Bronchial epithelial cell (primary cell): Measurements from ENCODE around the gene KDM3A. TPM values are rescaled to one million over a fixed set of nuclear protein-coding genes. Genes with fewer than 3 reads are reported as not detected.
A peak's percentile ranks its signal among the peaks of the same experiment; 100 is the strongest.

ENCODE experiments used
- DNase-seq: peaks from one replicate; pipeline ENCODE4 v3.0.0-alpha.2; 2010; ENCODE audit warnings: low read depth
- FAIRE-seq: peaks from 2 replicates; lab custom pipeline; 2011; peaks lifted over from hg19 to GRCh38; lab: Jason Lieb, UNC
- H3K27me3 ChIP-seq: 2 replicates; pipeline ENCODE4 v1.5.1; 2011; ENCODE audit warnings: low read length; ENCODE audit not compliant: control insufficient read depth, insufficient read depth
- H3K36me3 ChIP-seq: 2 replicates; pipeline ENCODE4 v1.5.1; 2011; ENCODE audit warnings: low read length; ENCODE audit not compliant: control insufficient read depth, insufficient read depth
- H3K4me3 ChIP-seq: 2 replicates; pipeline ENCODE4 v1.5.1; 2011; ENCODE audit warnings: mild to moderate bottlenecking, low read depth, low read length, control low read depth
- total RNA-seq: library from RNA; depleted of rRNA; stranded (reverse); fragments of >200 nt; gene quantifications from 2 replicates; pipeline ENCODE4 v1.2.1, GENCODE V29; 2014
- TF ChIP-seq, protein P1 (sequence below): IDR thresholded peaks from 2 replicates; pipeline ENCODE4 v1.5.1; 2011; ENCODE audit warnings: mild to moderate bottlenecking, moderate library complexity, low read length, control low read depth, inconsistent platforms; ENCODE audit not compliant: insufficient read depth, severe bottlenecking

Gene KDM3A
- total RNA-seq, 1 donor from 2014 or later: 27.4 TPM

GRCh38 chr2:86512892-86513291 is 71.7 kb downstream of the KDM3A start:
- Histone ChIP-seq H3K36me3 (peaks cover 6% of the 10 kb centered on the region), H3K4me3 (no peak overlapping the region), H3K27me3 (no peaks in the 10 kb centered on the region)
- TF ChIP-seq, protein P1, sequence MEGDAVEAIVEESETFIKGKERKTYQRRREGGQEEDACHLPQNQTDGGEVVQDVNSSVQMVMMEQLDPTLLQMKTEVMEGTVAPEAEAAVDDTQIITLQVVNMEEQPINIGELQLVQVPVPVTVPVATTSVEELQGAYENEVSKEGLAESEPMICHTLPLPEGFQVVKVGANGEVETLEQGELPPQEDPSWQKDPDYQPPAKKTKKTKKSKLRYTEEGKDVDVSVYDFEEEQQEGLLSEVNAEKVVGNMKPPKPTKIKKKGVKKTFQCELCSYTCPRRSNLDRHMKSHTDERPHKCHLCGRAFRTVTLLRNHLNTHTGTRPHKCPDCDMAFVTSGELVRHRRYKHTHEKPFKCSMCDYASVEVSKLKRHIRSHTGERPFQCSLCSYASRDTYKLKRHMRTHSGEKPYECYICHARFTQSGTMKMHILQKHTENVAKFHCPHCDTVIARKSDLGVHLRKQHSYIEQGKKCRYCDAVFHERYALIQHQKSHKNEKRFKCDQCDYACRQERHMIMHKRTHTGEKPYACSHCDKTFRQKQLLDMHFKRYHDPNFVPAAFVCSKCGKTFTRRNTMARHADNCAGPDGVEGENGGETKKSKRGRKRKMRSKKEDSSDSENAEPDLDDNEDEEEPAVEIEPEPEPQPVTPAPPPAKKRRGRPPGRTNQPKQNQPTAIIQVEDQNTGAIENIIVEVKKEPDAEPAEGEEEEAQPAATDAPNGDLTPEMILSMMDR: no peak
- no peak for DNase-seq
- no peak for FAIRE-seq

DNA sequence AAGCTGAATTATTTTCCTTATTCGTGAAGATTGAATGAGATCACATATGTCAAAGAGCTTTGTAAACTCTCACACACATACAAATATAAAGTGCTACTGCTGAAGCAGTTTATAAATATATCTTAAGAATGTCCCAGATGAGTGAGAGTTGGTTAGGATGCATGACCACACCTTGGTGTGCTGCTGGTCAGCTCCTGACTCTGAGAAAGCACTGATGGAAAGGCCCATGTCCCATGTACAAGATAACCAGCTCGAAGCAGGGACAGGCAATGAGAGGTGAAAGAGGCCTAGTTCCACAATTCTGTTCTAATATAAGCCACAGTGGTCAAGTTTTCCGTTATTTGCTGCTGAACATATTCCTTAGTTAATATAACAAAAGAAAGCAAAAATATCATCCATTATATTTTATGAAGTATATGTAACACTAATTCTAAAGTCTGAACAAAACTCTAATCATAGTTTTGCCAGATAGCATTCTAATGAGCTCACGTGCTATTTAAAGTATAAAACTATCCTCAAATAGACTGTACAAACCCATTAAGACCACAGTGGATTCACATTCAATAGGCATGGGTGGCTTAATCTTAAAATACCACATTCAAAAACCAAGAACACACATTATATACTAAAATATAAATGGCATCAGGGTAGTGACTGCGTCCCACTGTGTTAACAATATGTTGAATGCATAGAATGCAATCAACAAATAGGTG is 72.9 kb downstream of the KDM3A start:
- Histone ChIP-seq H3K4me3 (no peak overlapping the region), H3K27me3 (no peaks in the 10 kb centered on the region), H3K36me3 (peaks cover 6% of the 10 kb centered on the region)
- DNase-seq: no peak
- no peak for FAIRE-seq
- TF ChIP-seq, protein P1: no peak

DNA sequence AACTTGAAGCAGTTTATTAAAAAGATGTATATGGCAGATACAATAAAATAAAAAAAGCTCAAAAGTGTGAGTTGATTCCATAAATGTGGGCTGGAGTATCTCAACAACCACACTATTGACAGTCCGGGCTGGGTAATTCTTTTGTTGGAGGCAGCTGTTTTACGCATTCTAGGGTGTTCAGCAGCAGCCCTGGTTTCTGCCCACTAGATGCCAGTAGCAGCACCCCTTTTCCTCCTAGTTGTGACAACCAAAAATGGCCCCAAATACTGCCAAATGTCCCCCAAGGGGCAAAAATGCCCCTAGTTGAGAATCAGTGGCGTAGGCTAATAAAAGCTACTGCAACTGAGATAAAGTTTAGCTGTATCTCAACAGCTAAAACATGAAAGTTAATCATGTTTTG is 77.3 kb downstream of the KDM3A start:
- DNase-seq (no peak), FAIRE-seq (no peak)

GRCh38 chr2:86519349-86519748 is 78.2 kb downstream of the KDM3A start:
- DNase-seq: no peak
- no peak for FAIRE-seq
- TF ChIP-seq, protein P1: no peak
- Histone ChIP-seq H3K4me3 (no peak overlapping the region), H3K36me3 (no peaks in the 10 kb centered on the region), H3K27me3 (no peaks in the 10 kb centered on the region)

More for the DNA sequence above, 77.3 kb downstream of the KDM3A start:
- TF ChIP-seq, protein P1: peak; percentile 33
- Histone ChIP-seq H3K36me3 (no peaks in the 10 kb centered on the region), H3K27me3 (no peaks in the 10 kb centered on the region), H3K4me3 (no peak overlapping the region)

DNA sequence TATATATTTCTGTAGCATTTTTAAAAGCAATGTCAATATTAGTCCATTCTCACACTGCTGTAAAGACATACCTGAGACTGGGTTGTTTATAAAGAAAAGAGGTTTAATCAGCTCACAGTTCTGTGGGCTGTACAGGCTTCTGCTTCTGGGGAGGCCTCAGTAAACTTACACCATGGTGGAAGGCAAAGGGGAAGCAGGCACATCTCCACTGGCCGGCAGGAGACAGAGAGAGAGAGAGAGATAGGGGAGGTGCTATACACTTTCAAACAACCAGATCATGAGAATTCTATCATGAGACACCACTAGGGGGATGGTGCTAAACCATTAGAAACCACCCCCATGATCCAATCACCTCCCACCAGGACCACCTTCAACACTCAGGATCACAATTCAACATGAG is 79.0 kb downstream of the KDM3A start:
- DNase-seq: no peak
- Histone ChIP-seq H3K36me3 (no peaks in the 10 kb centered on the region), H3K27me3 (no peaks in the 10 kb centered on the region), H3K4me3 (no peak overlapping the region)
- FAIRE-seq: no peak
- TF ChIP-seq, protein P1: no peak

DNA sequence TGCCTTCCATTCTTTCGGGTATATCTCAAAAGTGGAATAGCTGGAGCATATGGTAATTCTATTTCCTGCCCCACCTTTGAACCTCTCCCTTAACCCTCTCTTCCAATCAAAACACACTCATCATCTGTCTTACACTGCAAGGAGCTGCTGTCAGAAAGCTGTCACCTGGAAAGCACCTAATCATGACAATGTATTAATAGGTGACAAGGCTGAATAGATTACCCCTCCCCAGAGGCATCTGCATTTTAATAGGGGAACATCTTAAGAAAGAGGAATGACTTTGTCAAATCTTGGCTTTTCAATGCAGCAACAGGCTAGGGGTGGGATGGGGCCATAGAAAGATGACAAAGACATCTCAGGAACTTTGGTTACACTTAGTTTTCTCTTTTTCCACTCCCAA is 80.8 kb downstream of the KDM3A start:
- no peak overlapping the region for H3K4me3 ChIP-seq
- H3K27me3 ChIP-seq: no peaks in the 10 kb centered on the region
- no peaks in the 10 kb centered on the region for H3K36me3 ChIP-seq
- DNase-seq (no peak), FAIRE-seq (no peak)
- TF ChIP-seq, protein P1: no peak
